GM21529 (cell line): ENCODE measurements around the gene AMZ1.
"Not testable (repeated sequence)": the region's sequence is repeated elsewhere in the genome, so short reads cannot be mapped to it uniquely, and the experiment has no call there.

Source experiments
- ATAC-seq: cut with Tn5 transposase; IDR thresholded peaks from one replicate; pipeline ENCODE4 v1.9.1; 2021; ENCODE audit not compliant: unreplicated experiment

The AMZ1 gene

GRCh38 chr7:2689343-2689847 lies 1.4 kb downstream of the AMZ1 start:
- ATAC-seq = no peak

- no peak for ATAC-seq
Observed at GRCh38 chr7:2689951-2690705, 2.1 kb downstream of the AMZ1 start.

DNA sequence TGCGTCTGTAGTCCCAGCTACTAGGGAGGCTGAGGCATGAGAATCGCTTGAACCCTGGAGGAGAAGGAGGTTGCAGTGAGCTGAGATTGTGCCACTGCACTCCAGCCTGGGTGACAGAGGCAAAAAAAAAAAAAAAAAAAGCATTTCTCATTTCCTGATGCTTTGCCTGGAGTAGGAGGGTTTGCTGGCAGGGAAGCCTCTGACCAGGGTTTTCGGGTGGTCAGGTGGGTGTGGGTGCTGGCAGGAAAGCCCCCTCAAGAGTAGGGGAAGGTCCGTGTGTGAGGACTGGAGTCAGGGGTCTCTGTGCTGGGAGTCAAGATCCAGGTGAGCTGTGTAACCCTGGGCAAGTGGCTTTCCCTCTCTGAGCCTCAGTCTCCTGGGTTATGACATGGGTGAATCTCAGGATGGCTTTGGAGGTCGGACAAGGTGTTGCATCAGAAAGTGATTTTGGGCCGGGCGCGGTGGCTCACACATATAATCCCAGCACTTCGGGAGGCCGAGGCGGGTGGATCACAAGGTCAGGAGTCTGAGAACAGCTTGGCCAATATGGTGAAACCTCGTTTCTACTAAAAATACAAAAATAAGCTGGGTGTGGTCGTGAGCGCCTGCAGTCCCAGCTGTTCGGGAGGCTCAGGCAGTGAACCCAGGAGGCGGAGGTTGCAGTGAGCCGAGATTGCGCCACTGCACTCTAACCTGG lies 3.2 kb downstream of the AMZ1 start:
- no peak for ATAC-seq

- not testable (repeated sequence) for ATAC-seq
Observed at GRCh38 chr7:2691932-2692439, 4.0 kb downstream of the AMZ1 start.

GRCh38 chr7:2692543-2692942 lies 4.5 kb downstream of the AMZ1 start:
- no peak for ATAC-seq

- not testable (repeated sequence) for ATAC-seq
Observed at GRCh38 chr7:2693420-2694121, 5.6 kb downstream of the AMZ1 start.

GRCh38 chr7:2694122-2694436 lies 6.1 kb downstream of the AMZ1 start:
- ATAC-seq = not testable (repeated sequence)

DNA sequence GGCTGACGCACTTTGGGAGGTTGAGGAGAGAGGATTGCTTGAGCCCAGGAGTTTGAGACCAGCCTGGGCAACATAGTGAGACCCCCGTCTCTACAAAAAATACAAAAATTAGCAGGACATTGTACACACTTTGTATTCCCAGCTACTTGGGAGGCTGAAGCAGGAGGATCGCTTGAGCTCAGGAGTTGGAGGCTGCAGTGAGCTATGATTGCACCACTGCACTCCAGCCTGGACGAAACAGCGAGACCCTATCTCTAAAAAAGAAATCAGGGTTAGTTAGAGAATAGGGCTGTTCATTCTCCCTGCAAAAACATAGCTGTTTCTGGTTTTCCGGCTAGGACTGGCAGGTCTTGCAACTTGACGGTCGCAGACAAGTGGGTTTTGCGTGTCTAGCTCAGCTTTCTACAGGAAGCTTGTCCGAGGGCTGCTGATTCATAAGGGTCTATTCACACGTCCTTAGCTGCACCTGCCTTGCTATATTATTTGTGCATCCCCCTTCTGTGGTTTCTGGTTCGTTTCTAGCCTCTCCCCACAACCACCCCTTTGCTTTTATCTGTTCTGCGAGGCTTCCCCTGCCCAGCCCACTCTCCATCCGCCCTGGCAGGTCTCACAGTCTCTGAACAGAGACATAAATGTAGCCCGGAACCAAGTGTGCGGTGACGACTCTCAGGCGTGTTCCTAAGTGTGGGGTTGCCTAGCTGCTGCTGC lies 10.7 kb downstream of the AMZ1 start:
- peak; percentile 93 for ATAC-seq

GRCh38 chr7:2699289-2699620 lies 11.3 kb downstream of the AMZ1 start:
- no peak for ATAC-seq

DNA sequence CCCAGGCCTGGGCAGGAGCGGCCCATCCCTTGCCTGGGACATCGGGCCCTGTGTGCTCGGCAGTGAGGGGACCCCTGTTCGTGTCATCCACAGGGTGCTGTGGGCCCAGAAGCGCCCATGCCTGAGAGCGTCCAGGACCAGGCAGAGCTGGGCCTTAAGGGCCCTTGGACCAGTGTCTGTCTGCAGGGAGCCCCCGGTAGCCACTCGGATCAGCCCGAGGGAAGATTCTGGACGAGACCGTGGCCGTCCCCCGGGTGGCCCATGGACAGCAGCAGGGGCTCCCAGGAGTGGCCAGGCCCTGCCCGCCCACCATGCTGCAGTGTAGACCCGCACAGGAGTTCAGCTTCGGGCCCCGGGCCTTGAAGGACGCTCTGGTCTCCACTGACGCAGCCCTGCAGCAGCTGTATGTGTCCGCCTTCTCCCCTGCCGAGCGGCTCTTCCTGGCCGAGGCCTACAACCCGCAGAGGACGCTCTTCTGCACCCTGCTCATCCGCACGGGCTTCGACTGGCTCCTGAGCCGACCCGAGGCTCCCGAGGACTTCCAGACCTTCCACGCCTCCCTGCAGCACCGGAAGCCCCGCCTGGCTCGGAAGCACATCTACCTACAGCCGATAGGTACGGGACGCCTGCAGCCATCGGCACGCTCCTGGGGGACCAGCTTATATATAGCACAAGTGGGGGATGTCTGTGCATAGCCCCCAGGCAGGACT lies 12.3 kb downstream of the AMZ1 start:
- ATAC-seq = no peak

- ATAC-seq = no peak
Observed at GRCh38 chr7:2701424-2701823, 13.4 kb downstream of the AMZ1 start.

GRCh38 chr7:2701832-2702593 lies 14.0 kb downstream of the AMZ1 start:
- no peak for ATAC-seq

DNA sequence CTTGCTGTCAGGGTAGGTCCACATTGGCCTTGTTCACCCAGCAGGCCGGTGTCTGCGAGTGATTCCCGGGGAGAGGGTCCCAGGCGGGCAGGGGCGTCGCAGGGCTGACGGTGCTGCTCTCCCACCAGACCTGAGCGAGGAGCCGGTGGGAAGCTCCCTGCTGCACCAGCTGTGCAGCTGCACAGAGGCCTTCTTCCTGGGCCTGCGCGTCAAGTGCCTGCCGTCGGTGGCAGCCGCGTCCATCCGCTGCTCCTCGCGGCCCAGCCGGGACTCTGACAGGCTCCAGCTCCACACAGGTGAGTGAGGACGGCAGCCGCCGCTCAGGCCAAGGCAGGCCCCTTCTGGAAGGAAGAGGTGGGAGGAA lies 14.6 kb downstream of the AMZ1 start:
- no peak for ATAC-seq

GRCh38 chr7:2705371-2706096 lies 17.5 kb downstream of the AMZ1 start:
- no peak for ATAC-seq

- no peak for ATAC-seq
Observed at GRCh38 chr7:2706685-2707126, 18.7 kb downstream of the AMZ1 start.

DNA sequence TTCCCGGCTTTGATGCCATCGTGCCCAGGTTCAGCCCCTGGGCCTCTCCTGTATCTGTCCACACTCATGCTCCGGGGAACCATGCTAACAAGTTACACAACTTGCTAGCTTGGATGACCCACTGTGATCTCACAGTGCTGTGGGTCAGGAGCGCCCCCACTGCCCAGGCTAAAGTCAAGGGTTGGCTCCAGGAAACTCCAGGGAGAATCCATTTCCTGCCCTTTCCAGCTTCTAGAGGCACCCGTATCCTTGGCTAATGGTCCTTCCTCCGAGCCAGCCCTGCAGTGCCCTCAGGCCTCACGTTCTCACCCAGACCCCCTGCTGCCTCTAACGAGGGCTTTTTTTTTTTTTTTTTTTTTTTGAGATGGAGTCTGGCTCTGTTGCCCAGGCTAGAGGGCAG lies 19.5 kb downstream of the AMZ1 start:
- no peak for ATAC-seq

DNA sequence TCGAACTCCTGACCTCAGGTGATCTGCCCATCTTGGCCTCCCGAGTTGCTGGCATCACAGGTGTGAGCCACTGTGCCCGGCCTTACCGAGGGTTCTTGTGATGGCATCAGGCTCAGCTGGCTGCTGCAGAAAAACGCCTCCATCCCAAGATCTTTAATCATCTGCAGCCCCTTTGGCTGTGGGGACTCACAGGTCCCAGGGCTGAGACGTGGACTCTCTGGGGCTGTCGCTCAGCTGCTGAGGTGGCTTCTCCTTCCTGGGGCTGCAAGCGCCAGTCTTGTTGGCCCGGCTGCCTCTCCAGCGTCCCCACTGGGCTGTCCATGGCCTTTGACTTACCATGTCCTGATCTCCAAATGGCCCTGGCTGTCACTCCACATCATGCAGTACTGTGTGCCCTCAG lies 20.0 kb downstream of the AMZ1 start:
- no peak for ATAC-seq

GRCh38 chr7:2708547-2709310 lies 20.7 kb downstream of the AMZ1 start:
- no peak for ATAC-seq
